IMR-90 (cell line): ENCODE results near the gene USP40. TPM values are rescaled to one million over a fixed set of nuclear protein-coding genes. Genes with fewer than 3 reads are reported as not detected.

ENCODE experiments used
- ATAC-seq: fragments of 200-7000 bp; cut with Tn5 transposase; 2 replicates; pipeline ENCODE4 v1.9.1; 2020; ENCODE audit warnings: low read depth, mild to moderate bottlenecking, moderate library complexity
- BruUV-seq: library from RNA; stranded (reverse); fragments of 400-500 nt; replicated peaks from 2 replicates; lab custom pipeline; 2021; lab: Mats Ljungman, UMichigan
- CTCF ChIA-PET: fragments of 300-600 bp; formaldehyde crosslinking; extraction: SDS; loops from one replicate; lab custom pipeline; 2021; ENCODE audit warnings: antibody characterized with exemption; lab: Yijun Ruan, JAX
- POLR2A ChIA-PET: fragments of 300-600 bp; sonication (Branson Sonifier 250); formaldehyde crosslinking; loops from one replicate; lab custom pipeline; 2022; ENCODE audit warnings: antibody characterized with exemption; ENCODE audit not compliant: unreplicated experiment; lab: Charles Lee
- DNase-seq: peaks from one replicate; pipeline ENCODE4 v3.0.0; 2013
- H2AFZ ChIP-seq: replicated peaks from 2 replicates; pipeline ENCODE3; 2013; ENCODE audit warnings: low read length, mild to moderate bottlenecking; ENCODE audit not compliant: poor library complexity
- H2AK5ac ChIP-seq: 2 replicates; pipeline ENCODE4 v1.6.1; 2013; ENCODE audit warnings: low read depth, low read length, inconsistent platforms
- H2AK9ac ChIP-seq: replicated peaks from 2 replicates; pipeline ENCODE3; 2013; ENCODE audit warnings: mild to moderate bottlenecking, low read depth, low read length, moderate library complexity; ENCODE audit not compliant: poor library complexity
- H2BK120ac ChIP-seq: 2 replicates; pipeline ENCODE4 v1.6.1; 2013; ENCODE audit warnings: low read depth, low read length, inconsistent platforms
- H2BK15ac ChIP-seq: 3 replicates; pipeline ENCODE4 v1.6.1; 2013; ENCODE audit warnings: low read depth, low read length, inconsistent platforms
- H2BK20ac ChIP-seq: 2 replicates; pipeline ENCODE4 v1.6.1; 2013; ENCODE audit warnings: low read depth, mild to moderate bottlenecking, inconsistent platforms, low read length, moderate library complexity
- H2BK5ac ChIP-seq: 2 replicates; pipeline ENCODE4 v1.6.1; 2013; ENCODE audit warnings: mild to moderate bottlenecking, low read depth, low read length, inconsistent platforms; ENCODE audit not compliant: poor library complexity, severe bottlenecking
- H3K14ac ChIP-seq: replicated peaks from 2 replicates; pipeline ENCODE4 v1.6.1; 2013; ENCODE audit warnings: low read depth, low read length, inconsistent platforms
- H3K18ac ChIP-seq: 2 replicates; pipeline ENCODE4 v1.6.1; 2013; ENCODE audit warnings: low read depth, low read length, control low read depth
- H3K23ac ChIP-seq: 2 replicates; pipeline ENCODE4 v1.6.1; 2013; ENCODE audit warnings: low read depth, low read length, inconsistent platforms
- H3K27ac ChIP-seq: 2 replicates; pipeline ENCODE4 v1.5.1; 2013; ENCODE audit warnings: mild to moderate bottlenecking, control low read depth, low read length; ENCODE audit not compliant: insufficient read depth
- H3K27me3 ChIP-seq: 2 replicates; pipeline ENCODE4 v1.6.1; 2013; ENCODE audit warnings: low read length; ENCODE audit not compliant: control insufficient read depth, insufficient read depth
- H3K36me3 ChIP-seq: 2 replicates; pipeline ENCODE4 v1.6.1; 2013; ENCODE audit warnings: low read length, mixed read lengths; ENCODE audit not compliant: control insufficient read depth, insufficient read depth
- H3K4ac ChIP-seq: 2 replicates; pipeline ENCODE4 v1.6.1; 2013; ENCODE audit warnings: low read depth, low read length, inconsistent platforms
- H3K4me1 ChIP-seq: 2 replicates; pipeline ENCODE4 v1.6.1; 2013; ENCODE audit warnings: low read length, mixed read lengths; ENCODE audit not compliant: control insufficient read depth, insufficient read depth
- H3K4me2 ChIP-seq: 2 replicates; pipeline ENCODE4 v1.6.1; 2013; ENCODE audit warnings: low read depth, mild to moderate bottlenecking, control low read depth, low read length, moderate library complexity
- H3K4me3 ChIP-seq: 2 replicates; pipeline ENCODE4 v1.5.1; 2013; ENCODE audit warnings: low read depth, mild to moderate bottlenecking, control low read depth, low read length, moderate library complexity; ENCODE audit not compliant: insufficient read depth
- H3K56ac ChIP-seq: 2 replicates; pipeline ENCODE4 v1.6.1; 2013; ENCODE audit warnings: low read length, inconsistent platforms; ENCODE audit not compliant: insufficient read depth; ENCODE audit errors: extremely low read depth
- H3K79me1 ChIP-seq, 2 experiments: 2 replicates each; pipeline ENCODE4 v1.6.1; 2013; ENCODE audit warnings: low read length in 2 of 2, inconsistent platforms in 1 of 2, low read depth in 1 of 2
- H3K9ac ChIP-seq: 2 replicates; pipeline ENCODE4 v1.6.1; 2013; ENCODE audit warnings: low read depth, low read length, control low read depth
- H3K9me1 ChIP-seq: 2 replicates; pipeline ENCODE4 v1.6.1; 2013; ENCODE audit warnings: low read length, inconsistent platforms; ENCODE audit not compliant: insufficient read depth
- H3K9me3 ChIP-seq: 2 replicates; pipeline ENCODE4 v1.6.1; 2013; ENCODE audit warnings: low read length; ENCODE audit not compliant: control insufficient read depth, insufficient read depth
- H4K20me1 ChIP-seq: 2 replicates; pipeline ENCODE4 v1.6.1; 2013; ENCODE audit warnings: low read length, inconsistent platforms; ENCODE audit not compliant: insufficient read depth
- H4K5ac ChIP-seq: 2 replicates; pipeline ENCODE4 v1.6.1; 2013; ENCODE audit warnings: mild to moderate bottlenecking, low read depth, low read length, control low read depth
- H4K8ac ChIP-seq, 2 experiments: 2 replicates each; pipeline ENCODE4 v1.6.1; 2013; ENCODE audit warnings: low read depth in 2 of 2, low read length in 2 of 2, control low read depth in 1 of 2, inconsistent platforms in 1 of 2
- H4K91ac ChIP-seq: 2 replicates; pipeline ENCODE4 v1.6.1; 2013; ENCODE audit warnings: low read depth, low read length, inconsistent platforms; ENCODE audit not compliant: insufficient read depth
- BHLHE40 ChIP-seq: fragments of 150-350 bp; IDR thresholded peaks from 2 replicates; pipeline ENCODE4 v1.6.1; 2016; ENCODE audit warnings: mild to moderate bottlenecking, low read depth, low read length
- CEBPB ChIP-seq: IDR thresholded peaks from 2 replicates; pipeline ENCODE4 v1.6.1; 2012; ENCODE audit warnings: low read depth, low read length, improper control_type of control experiment
- CHD1 ChIP-seq: IDR thresholded peaks from 2 replicates; pipeline ENCODE4 v1.6.1; 2012; ENCODE audit warnings: low read depth, low read length, improper control_type of control experiment
- CTCF ChIP-seq: conservative IDR thresholded peaks from 2 replicates; pipeline ENCODE4 v1.5.1; 2012; ENCODE audit warnings: mild to moderate bottlenecking, low read depth, low read length, improper control_type of control experiment
- ELK1 ChIP-seq: fragments of 150-350 bp; IDR thresholded peaks from 2 replicates; pipeline ENCODE4 v1.6.1; 2016; ENCODE audit warnings: low read depth, mild to moderate bottlenecking, low read length, moderate library complexity, borderline replicate concordance
- FOS ChIP-seq: fragments of 150-350 bp; IDR thresholded peaks from 2 replicates; pipeline ENCODE4 v1.6.1; 2016; ENCODE audit warnings: low read depth, low read length
- MAZ ChIP-seq: IDR thresholded peaks from 2 replicates; pipeline ENCODE4 v1.6.1; 2012; ENCODE audit warnings: low read depth, mild to moderate bottlenecking, low read length, improper control_type of control experiment, moderate library complexity, borderline replicate concordance
- MXI1 ChIP-seq: IDR thresholded peaks from 2 replicates; pipeline ENCODE4 v1.6.1; 2012; ENCODE audit warnings: low read depth, mild to moderate bottlenecking, low read length, moderate library complexity, borderline replicate concordance
- NFE2L2 ChIP-seq: fragments of 150-350 bp; IDR thresholded peaks from 2 replicates; pipeline ENCODE4 v1.6.1; 2016; ENCODE audit warnings: low read depth, mild to moderate bottlenecking, low read length
- POLR2A ChIP-seq: IDR thresholded peaks from 2 replicates; pipeline ENCODE4 v1.6.1; 2012; ENCODE audit warnings: mild to moderate bottlenecking, low read depth, low read length
- RAD21 ChIP-seq: IDR thresholded peaks from 2 replicates; pipeline ENCODE4 v1.6.1; 2012; ENCODE audit warnings: low read length, improper control_type of control experiment
- RCOR1 ChIP-seq: IDR thresholded peaks from 2 replicates; pipeline ENCODE4 v1.6.1; 2012; ENCODE audit warnings: mild to moderate bottlenecking, low read length, improper control_type of control experiment; ENCODE audit not compliant: insufficient replicate concordance
- RFX5 ChIP-seq: IDR thresholded peaks from 2 replicates; pipeline ENCODE4 v1.8.0; 2012; ENCODE audit warnings: low read depth, mild to moderate bottlenecking, low read length, moderate library complexity
- WGBS, 2 experiments: methylation state at CpG; one replicate each; pipeline versions ENCODE4 v1.1.5 to v1.1.7; 2013; ENCODE audit warnings: missing lambda C conversion rate in 2 of 2; ENCODE audit not compliant: insufficient read length in 1 of 2; ENCODE audit errors: extremely low coverage in 2 of 2; 5-methylcytosine and 5-hydroxymethylcytosine counted together
- dilution Hi-C: fragments of 300-500 bp; cut with HindIII; formaldehyde crosslinking; loops from one replicate; pipeline ENCODE4 v1.14.3; 2018; ENCODE audit warnings: low sequenced_read_pairs; ENCODE audit not compliant: unreplicated experiment
- in situ Hi-C: fragments of 300-500 bp; cut with MboI; formaldehyde crosslinking; loops from 3 replicates; pipeline ENCODE4 v1.14.3; 2019; ENCODE audit warnings: low sequenced_read_pairs, inconsistent platforms, mixed read lengths
- intact Hi-C: fragments of 100-400 bp; cut with micrococcal nuclease; formaldehyde crosslinking; loops from 2 replicates; pipeline ENCODE4 v1.10.0; 2022
- polyA plus RNA-seq, 3 experiments: library from polyadenylated mRNA; depleted of rRNA; stranded (reverse); fragments of >200 nt; gene quantifications; 2 replicates each; pipeline ENCODE4 v1.2.3, GENCODE V29; 2012; ENCODE audit warnings: low replicate concordance in 1 of 3
- total RNA-seq: library from RNA; depleted of rRNA; stranded (reverse); fragments of >200 nt; gene quantifications from 2 replicates; pipeline ENCODE4 v1.2.3, GENCODE V29; 2012
- TF ChIP-seq, protein P1 (sequence below): fragments of 150-350 bp; IDR thresholded peaks from 2 replicates; pipeline ENCODE4 v1.6.1; 2017; ENCODE audit warnings: mild to moderate bottlenecking, antibody characterized with exemption, low read length, low read depth

The USP40 gene
- total and polyA plus RNA-seq, 2 of the 4 experiments (the other 2 are of a cell fraction), result 30.1 to 30.8 TPM

DNA sequence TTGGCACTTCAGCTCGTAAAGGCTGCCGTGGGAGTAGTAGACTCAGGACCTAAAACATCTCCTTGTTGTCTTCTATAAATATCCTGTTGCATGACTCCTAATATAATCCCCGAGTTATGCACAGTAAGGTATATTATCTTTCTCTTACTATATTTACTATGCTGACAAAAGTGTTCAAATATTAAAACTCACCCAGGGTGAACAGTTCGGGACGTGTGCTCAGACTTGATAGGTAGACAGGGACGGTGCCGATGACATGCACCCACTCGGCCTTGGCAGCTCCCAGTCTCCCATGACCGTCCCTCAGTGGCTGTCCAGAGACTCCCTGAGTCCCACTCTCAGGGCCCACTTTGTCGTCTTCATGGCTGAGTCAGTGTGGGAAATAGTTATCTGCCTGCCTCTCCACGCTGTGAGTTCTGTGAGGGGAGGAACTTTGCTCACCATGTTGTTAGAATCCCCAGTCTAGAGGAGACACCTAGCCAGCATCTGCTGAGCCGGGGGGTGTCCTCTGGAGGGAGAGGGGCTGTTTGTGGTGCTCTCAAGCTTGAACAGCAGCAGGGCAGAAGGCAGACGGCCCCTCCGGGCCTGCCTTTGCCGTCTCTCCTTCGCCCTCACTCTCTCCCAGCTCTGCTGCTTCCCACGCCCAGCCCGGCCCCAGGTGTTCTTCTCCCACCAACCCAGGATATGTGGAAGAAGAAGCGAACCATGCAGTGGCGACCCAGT, 137.2 kb downstream of the USP40 start:
- 0 out of 2 replicates have a peak overlapping the region, but pooled peaks have one; percentile 13 for H3K27ac ChIP-seq
- TF ChIP-seq BHLHE40, result no peak
- no peak for TF ChIP-seq FOS
- TF ChIP-seq CHD1, result no peak
- TF ChIP-seq RAD21, result no peak
- TF ChIP-seq CEBPB, result no peak
- no peak for TF ChIP-seq NFE2L2
- TF ChIP-seq MXI1, result no peak
- TF ChIP-seq CTCF, result no peak
- TF ChIP-seq MAZ, result no peak
- TF ChIP-seq ELK1, result no peak
- no peak for TF ChIP-seq RCOR1
- TF ChIP-seq POLR2A, result no peak
- TF ChIP-seq, protein P1, sequence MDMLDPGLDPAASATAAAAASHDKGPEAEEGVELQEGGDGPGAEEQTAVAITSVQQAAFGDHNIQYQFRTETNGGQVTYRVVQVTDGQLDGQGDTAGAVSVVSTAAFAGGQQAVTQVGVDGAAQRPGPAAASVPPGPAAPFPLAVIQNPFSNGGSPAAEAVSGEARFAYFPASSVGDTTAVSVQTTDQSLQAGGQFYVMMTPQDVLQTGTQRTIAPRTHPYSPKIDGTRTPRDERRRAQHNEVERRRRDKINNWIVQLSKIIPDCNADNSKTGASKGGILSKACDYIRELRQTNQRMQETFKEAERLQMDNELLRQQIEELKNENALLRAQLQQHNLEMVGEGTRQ, result no peak
- no peak for TF ChIP-seq RFX5

More for the DNA sequence above, 137.2 kb downstream of the USP40 start:
- peak overlapping the region; percentile 83 for H2AK9ac ChIP-seq
- H4K20me1 ChIP-seq, result no peaks in the 10 kb centered on the region
- intact Hi-C loops (no loop called here), in situ Hi-C loops (no loop called here), dilution Hi-C loops (no loop called here)
- H4K91ac ChIP-seq, result peak overlapping the region; percentile 77
- POLR2A ChIA-PET, result interaction anchor here (0.6 kb wide), 1 partner anchor 10 kb away, joined by 4 read pairs; no protein-coding TSS in a partner anchor
- CTCF ChIA-PET, result interaction anchor here (1.7 kb wide), 1 partner anchor 14 kb away, joined by 9 read pairs; no protein-coding TSS in a partner anchor
- H3K56ac ChIP-seq, result no peak overlapping the region
- H3K36me3 ChIP-seq, result no peaks in the 10 kb centered on the region
- 67% methylated on average over 1 of the region's 20 CpGs; no CpG with 5 or more reads in 1 of the 2 experiments for WGBS, 2 experiments
- peak overlapping the region; percentile 82 for H3K4ac ChIP-seq
- H3K4me3 ChIP-seq, result no peak overlapping the region
- H2AFZ ChIP-seq, result peak overlapping the region; percentile 13
- peak overlapping the region; percentile 69 for H2BK20ac ChIP-seq
- H3K9me1 ChIP-seq, result peaks cover 9% of the 10 kb centered on the region
- peak overlapping the region; percentile 42; the same call in 1 of the 3 replicates for H2BK15ac ChIP-seq
- peak overlapping the region; percentile 56; the same call in 1 of the 2 replicates for H3K23ac ChIP-seq
- H2AK5ac ChIP-seq, result peak overlapping the region; percentile 79
- H3K9me3 ChIP-seq, result peaks cover 9% of the 10 kb centered on the region
- peak overlapping the region in 1 of 2 experiments; percentile 46; a peak in 2 of 4 replicates for H4K8ac ChIP-seq
- BruUV-seq, result no TSS peak
- H2BK120ac ChIP-seq, result peak overlapping the region; percentile 82
- peaks cover 13% of the 10 kb centered on the region for H3K4me1 ChIP-seq
- ATAC-seq (no peak), DNase-seq (no peak)
- H3K79me1 ChIP-seq, result peaks cover 16 to 37% of the 10 kb centered on the region in 2 experiments
- peak overlapping the region; percentile 29; the same call in 1 of the 2 replicates for H3K4me2 ChIP-seq
- H3K14ac ChIP-seq, result peak overlapping the region; percentile 93
- peak overlapping the region; percentile 77; the same call in 1 of the 2 replicates for H4K5ac ChIP-seq
- H3K18ac ChIP-seq, result peak overlapping the region; percentile 56
- peak overlapping the region; percentile 84 for H2BK5ac ChIP-seq
- H3K27me3 ChIP-seq, result no peaks in the 10 kb centered on the region
- no peak overlapping the region for H3K9ac ChIP-seq
